GM12873 (cell line): ENCODE measurements around the gene AOPEP.

ENCODE experiments used
- CTCF ChIP-seq: IDR thresholded peaks from 2 replicates; pipeline ENCODE4 v1.5.1; 2012; ENCODE audit warnings: low read depth, mild to moderate bottlenecking, moderate library complexity, low read length, control low read depth; ENCODE audit not compliant: insufficient read depth; ENCODE audit errors: missing control alignments

Gene AOPEP

DNA sequence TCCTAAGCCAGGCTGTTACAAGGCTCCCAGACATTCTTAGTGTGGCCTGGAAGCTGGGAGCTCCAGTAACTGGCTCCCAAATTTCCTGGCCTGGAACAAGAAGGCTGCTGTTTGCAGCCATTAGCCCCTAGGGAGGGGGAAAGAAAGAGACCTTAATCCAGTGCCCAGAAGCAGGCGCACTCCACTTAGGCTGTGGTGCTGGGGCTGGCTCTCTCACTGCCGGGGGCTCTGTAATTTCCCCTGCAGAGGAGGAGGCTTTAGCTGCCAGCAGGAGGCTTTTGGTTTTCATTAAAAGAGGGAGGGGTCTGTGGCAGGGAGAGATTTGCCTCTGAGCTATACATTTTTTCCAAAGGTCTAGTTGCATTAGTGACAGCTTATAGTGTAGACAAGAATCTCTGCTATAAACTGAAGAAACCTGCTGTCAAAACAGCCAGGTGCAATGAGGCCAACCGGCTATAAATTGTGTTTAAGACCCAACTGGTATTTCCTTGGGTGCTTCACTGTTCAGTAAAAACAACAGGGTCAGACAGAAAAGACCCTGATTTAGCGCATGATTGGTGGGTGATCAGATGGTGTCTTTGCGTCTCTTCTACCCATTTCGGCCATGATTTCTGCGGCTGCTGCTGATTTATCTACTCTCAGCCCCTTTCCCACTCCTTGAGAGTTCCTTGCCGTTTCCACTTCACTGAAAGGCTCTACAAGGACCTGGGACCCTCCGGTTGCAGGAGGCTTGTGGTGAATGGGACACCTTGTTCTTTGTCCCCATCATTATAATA is 254.6 kb downstream of the AOPEP start:
- no peak for TF ChIP-seq CTCF

DNA sequence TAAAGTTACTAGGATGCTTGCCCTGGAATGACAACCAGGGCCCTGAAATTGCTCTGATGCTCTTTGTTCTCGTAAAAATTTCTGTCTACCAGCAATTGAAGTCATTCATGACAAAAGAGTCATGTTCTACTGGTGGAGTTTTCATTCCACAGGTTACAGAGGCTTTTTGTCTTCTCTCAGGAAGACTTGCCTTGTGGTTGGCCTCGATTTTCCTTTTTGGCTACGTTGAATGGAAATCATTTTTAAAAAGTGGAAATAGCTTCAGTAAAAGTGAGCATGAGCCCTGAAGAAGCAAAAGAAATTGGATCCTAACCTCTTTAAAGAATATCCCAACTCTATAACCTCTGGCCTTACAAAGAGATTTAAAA is 255.2 kb downstream of the AOPEP start:
- no peak for TF ChIP-seq CTCF

- TF ChIP-seq CTCF = no peak
Observed at GRCh38 chr9:94982211-94982610, 255.7 kb downstream of the AOPEP start.

DNA sequence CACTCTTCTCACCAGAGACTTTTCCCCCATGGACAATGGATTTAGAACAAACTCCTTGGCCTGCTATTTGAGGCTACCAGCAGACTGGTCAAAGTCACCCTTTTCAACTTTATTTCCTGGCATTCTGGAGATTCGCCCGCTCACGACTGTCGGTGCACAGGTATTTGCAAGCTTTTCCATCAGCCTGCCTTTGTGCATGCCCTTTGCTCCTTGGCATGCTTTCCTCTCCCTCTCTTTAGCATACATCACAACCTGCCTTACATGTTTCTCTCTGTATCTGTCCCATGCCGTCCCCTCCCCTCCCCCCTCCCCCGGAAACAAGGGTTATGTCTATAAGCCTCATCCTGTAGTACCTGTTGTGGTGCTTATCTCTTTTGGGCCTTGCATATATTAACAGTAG is 257.1 kb downstream of the AOPEP start:
- TF ChIP-seq CTCF = no peak

- TF ChIP-seq CTCF = no peak
Observed at GRCh38 chr9:94984891-94985476, 258.5 kb downstream of the AOPEP start.

DNA sequence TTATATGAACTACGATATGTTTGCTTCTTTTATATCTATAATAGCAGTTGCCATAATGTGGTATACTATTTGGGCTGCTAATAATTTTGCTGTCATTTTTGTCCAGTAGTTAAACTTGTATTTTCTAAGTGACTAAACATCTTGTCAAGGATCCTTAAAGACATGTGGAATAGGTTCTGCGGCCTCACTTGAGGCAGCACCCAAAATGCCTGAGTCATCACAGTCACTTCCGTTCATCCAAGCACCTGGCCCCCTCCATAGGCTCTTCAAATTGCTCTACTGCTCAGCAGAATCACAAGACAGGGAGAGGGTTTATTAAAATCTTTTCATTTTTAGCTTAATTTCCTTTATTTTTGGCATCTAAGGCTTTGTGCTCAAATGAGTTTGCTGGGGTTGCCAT is 259.1 kb downstream of the AOPEP start:
- TF ChIP-seq CTCF = no peak

GRCh38 chr9:94987731-94988130 is 261.2 kb downstream of the AOPEP start:
- TF ChIP-seq CTCF = no peak
